Gastrocnemius medialis (tissue), 4 donors: ENCODE data around the gene NRF1. TPM values are rescaled to one million over a fixed set of nuclear protein-coding genes. Genes with fewer than 3 reads are reported as not detected.
"Not testable (repeated sequence)": the region's sequence is repeated elsewhere in the genome, so short reads cannot be mapped to it uniquely, and the experiment has no call there.

Source experiments
- ATAC-seq, 2 donors: fragments of 150-250 bp; one replicate each; pipeline ENCODE4 v1.9.1; 2016
- DNase-seq, 2 donors: peaks; one replicate each; pipeline ENCODE4 v3.0.0-alpha.2; 2019
- H3K27ac ChIP-seq, 4 donors: fragments of 200-600 bp; sonication (generic); 1 replicate in 1 of 4; 2 replicates in 3 of 4; pipeline ENCODE4 v1.5.1; 2016 to 2018; ENCODE audit warnings: mild to moderate bottlenecking in 2 of 4, moderate library complexity in 1 of 4
- H3K27me3 ChIP-seq, 3 donors: fragments of 200-600 bp; sonication (generic) in 2 of 3; 1 replicate in 1 of 3; 2 replicates in 2 of 3; pipeline versions ENCODE4 v1.5.1 to v1.6.0; 2016 to 2019; ENCODE audit warnings: mild to moderate bottlenecking in 1 of 3, moderate library complexity in 1 of 3
- H3K36me3 ChIP-seq, 2 donors: fragments of 200-600 bp; sonication (generic) in 1 of 2; one replicate each; pipeline ENCODE4 v1.5.1; 2017 to 2018
- H3K4me1 ChIP-seq, 2 donors: fragments of 200-600 bp; sonication (generic) in 1 of 2; one replicate each; pipeline ENCODE4 v1.5.1; 2016 to 2017; ENCODE audit warnings: mild to moderate bottlenecking in 2 of 2
- H3K4me3 ChIP-seq, 4 donors: fragments of 200-600 bp; sonication (generic) in 3 of 4; 1 replicate in 1 of 4; 2 replicates in 3 of 4; pipeline ENCODE4 v1.5.1; 2016 to 2019; ENCODE audit warnings: mild to moderate bottlenecking in 2 of 4
- H3K9me3 ChIP-seq, 3 donors: fragments of 200-600 bp; sonication (generic) in 2 of 3; 1 replicate in 1 of 3; 2 replicates in 2 of 3; pipeline ENCODE4 v1.5.1; 2016 to 2019
- POLR2A ChIP-seq, 2 donors: fragments of 450-650 bp; IDR thresholded peaks; one replicate each; pipeline ENCODE4 v1.6.1; 2017; ENCODE audit warnings: antibody characterized with exemption in 2 of 2, mild to moderate bottlenecking in 2 of 2, moderate library complexity in 2 of 2
- in situ Hi-C, 4 donors: fragments of 200-750 bp; cut with MboI; loops; one replicate each; pipeline versions ENCODE4 v1.15.0 to v1.8.0; 2017; ENCODE audit warnings: low sequenced_read_pairs in 4 of 4
- intact Hi-C: fragments of 100-400 bp; cut with DNase I; formaldehyde crosslinking; loops from one replicate; pipeline ENCODE4 v1.15.1; 2023; ENCODE audit warnings: low total_unique reads
- total RNA-seq, 4 donors: library from RNA; depleted of rRNA; stranded (reverse); fragments of >200 nt; gene quantifications; one replicate each; pipeline versions ENCODE4 v1.1.0 to v1.2.3, GENCODE V29; 2016
- TF ChIP-seq, protein P1 (sequence below), 5 experiments: fragments of 450-650 bp in 3 of 5; fragments of 200-600 bp in 2 of 5; sonication (generic) in 2 of 5; IDR thresholded peaks in 4 of 5; conservative IDR thresholded peaks in 1 of 5; 1 replicate in 4 of 5; 2 replicates in 1 of 5; pipeline ENCODE4 v1.5.1; 2016 to 2019; ENCODE audit warnings: antibody characterized with exemption in 5 of 5, mild to moderate bottlenecking in 3 of 5, moderate library complexity in 3 of 5

Gene NRF1
- 10 to 100 TPM; 11.3 to 26.3 (median 18.0) TPM for total RNA-seq

DNA sequence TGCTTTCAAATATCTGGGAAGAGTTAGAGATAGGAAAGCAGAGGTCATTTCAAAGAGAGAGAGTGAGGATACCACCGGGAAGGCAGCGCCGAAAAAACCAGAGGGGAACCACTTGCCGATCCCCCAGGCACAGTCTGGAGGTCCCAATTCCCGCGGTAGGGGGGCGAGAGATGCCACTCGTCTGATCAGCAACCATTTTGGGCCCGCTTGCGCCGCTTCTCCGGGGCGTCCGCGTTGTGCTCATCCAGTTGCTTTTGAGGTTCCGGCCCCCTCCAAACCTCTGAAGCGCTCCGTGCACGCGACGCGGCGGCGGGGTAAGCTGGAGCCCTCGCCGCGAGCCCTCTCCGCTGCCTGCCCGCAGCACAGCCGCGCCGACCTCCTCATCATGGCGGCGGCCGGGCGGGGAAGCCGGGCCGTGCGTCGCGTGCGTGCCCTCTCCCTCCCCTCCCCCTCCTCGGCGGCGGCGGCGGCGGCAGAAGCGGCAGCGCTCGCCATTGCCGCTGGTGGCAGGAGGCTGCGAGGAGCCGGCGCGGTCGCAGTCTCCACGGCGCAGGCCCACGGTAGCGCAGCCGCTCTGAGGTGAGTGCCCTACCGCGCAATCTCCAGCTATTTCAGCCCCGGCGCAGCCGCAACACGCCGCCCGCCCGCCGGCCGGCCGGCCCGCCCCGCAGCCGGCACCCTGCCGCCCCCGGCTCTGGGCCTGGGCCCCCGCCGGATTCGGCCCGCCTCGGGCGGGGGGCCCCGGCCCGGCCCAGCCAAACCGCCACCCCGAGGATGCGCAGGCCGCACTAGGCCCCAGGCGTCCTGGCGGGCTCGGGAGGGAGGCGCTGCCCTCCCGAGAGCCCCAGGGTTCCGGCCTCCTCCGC lies at the start of gene NRF1:
Gene NRF1, plus strand, starts transcription at position 475 of the 866 bp plus-strand sequence. CDS start 45,632 bp downstream, outside the sequence.
- H3K9me3 ChIP-seq: no peaks in the 10 kb centered on the region
- H3K4me1 ChIP-seq: peaks cover 20 to 25% of the 10 kb centered on the region in 2 donors
- H3K27me3 ChIP-seq: no peaks in the 10 kb centered on the region
- intact Hi-C loops (loop anchor here (1.0 to 10.0 kb wide), 5 partner anchors 214 to 1077 kb away; partner anchors contain the start of gene AHCYL2), in situ Hi-C loops (no loop called here)
- H3K36me3 ChIP-seq: no peaks in the 10 kb centered on the region
- H3K27ac ChIP-seq: peak within 1 kb of the TSS; percentile 91 to 97 (median 94)
- ATAC-seq (peak; percentile 88 to 89), DNase-seq (peak; percentile 82 to 89)
- peak; percentile 77 to 81 for TF ChIP-seq POLR2A (IDR thresholded peaks at IDR 0.05)
- TF ChIP-seq, protein P1, sequence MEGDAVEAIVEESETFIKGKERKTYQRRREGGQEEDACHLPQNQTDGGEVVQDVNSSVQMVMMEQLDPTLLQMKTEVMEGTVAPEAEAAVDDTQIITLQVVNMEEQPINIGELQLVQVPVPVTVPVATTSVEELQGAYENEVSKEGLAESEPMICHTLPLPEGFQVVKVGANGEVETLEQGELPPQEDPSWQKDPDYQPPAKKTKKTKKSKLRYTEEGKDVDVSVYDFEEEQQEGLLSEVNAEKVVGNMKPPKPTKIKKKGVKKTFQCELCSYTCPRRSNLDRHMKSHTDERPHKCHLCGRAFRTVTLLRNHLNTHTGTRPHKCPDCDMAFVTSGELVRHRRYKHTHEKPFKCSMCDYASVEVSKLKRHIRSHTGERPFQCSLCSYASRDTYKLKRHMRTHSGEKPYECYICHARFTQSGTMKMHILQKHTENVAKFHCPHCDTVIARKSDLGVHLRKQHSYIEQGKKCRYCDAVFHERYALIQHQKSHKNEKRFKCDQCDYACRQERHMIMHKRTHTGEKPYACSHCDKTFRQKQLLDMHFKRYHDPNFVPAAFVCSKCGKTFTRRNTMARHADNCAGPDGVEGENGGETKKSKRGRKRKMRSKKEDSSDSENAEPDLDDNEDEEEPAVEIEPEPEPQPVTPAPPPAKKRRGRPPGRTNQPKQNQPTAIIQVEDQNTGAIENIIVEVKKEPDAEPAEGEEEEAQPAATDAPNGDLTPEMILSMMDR (IDR thresholded peaks at IDR 0.05 in 4 of 5, conservative IDR thresholded peaks at IDR 0.05 in 1 of 5): peak in 2 of 5 experiments; percentile 29 to 43
- H3K4me3 ChIP-seq: peak within 1 kb of the TSS; percentile 75 to 91 (median 80)

DNA sequence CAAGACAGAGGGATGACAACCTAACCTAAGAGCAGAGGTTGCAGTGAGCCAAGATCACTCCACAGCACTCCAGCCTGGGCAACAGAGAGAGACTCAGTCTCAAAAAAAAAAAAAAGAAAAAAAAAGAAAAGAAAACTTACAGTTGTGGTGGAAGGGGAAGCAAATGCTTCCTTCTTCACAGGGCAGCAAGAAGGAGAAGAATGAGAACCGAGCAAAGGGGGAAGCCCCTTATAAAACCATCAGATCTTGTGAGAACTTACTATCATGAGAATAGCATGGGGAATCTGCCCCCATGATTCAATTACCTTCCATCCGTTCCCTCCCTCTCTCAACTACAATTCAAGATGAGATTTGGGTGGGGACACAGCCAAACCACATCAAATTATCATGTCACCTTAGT lies 45.2 kb upstream of the NRF1 start:
- H3K9me3 ChIP-seq, H3K4me1 ChIP-seq, in situ Hi-C loops, H3K36me3 ChIP-seq, H3K27me3 ChIP-seq, ATAC-seq, DNase-seq, intact Hi-C loops, H3K4me3 ChIP-seq, H3K27ac ChIP-seq: not testable (repeated sequence)

DNA sequence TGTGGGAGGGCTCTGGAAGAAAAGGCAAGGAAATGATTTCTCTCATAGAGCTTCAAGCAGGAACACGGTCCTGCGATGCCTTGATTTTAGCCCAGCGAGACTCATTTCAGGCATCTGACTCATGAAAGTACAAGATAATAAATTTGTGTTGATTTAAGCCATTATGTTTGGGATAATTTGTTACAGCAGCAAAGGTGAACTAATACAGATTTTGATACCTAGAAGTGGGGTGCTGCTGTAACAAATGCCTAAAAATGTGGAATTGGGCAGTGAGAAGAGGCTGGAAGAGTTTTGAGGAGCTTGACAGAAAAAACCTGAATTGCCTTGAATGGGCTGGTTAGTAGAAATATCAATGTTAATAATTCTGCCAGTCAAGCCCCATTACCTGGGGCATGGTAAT lies 44.1 kb upstream of the NRF1 start:
- no peak overlapping the region for H3K4me3 ChIP-seq
- H3K27ac ChIP-seq: no peak overlapping the region
- no peaks in the 10 kb centered on the region for H3K9me3 ChIP-seq
- intact Hi-C loops: no loop called here
- H3K4me1 ChIP-seq: no peaks in the 10 kb centered on the region
- DNase-seq: no peak
- in situ Hi-C loops: no loop called here
- ATAC-seq: no peak
- TF ChIP-seq, protein P1 (IDR thresholded peaks at IDR 0.05 in 4 of 5, conservative IDR thresholded peaks at IDR 0.05 in 1 of 5): no peak
- no peak for TF ChIP-seq POLR2A (IDR thresholded peaks at IDR 0.05)
- no peaks in the 10 kb centered on the region for H3K36me3 ChIP-seq
- H3K27me3 ChIP-seq: no peaks in the 10 kb centered on the region

DNA sequence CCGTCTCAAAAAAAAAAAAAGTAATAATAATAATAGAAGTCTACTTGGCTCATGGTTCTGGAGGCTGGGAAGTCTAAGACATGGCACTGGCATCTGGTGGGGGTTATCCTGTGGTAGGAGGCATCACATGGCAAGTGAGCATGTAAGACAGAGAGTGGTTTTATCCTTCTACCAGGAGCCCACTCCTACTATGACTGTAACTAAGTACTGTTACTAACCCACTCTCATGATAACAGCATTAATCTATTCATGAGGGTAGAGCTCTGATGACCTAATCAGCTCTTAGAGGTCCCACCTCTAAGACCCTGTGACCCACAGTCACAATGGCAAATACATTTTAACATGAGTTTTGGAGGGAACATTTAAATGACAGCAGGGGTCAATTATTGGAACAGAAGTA lies 43.3 kb upstream of the NRF1 start:
- intact Hi-C loops (no loop called here), in situ Hi-C loops (no loop called here)
- Histone ChIP-seq H3K4me1 (no peaks in the 10 kb centered on the region), H3K36me3 (no peaks in the 10 kb centered on the region), H3K27ac (no peak overlapping the region), H3K9me3 (no peaks in the 10 kb centered on the region), H3K4me3 (no peak overlapping the region), H3K27me3 (no peaks in the 10 kb centered on the region)
- DNase-seq: no peak
- TF ChIP-seq, protein P1 (IDR thresholded peaks at IDR 0.05 in 4 of 5, conservative IDR thresholded peaks at IDR 0.05 in 1 of 5): no peak
- no peak for TF ChIP-seq POLR2A (IDR thresholded peaks at IDR 0.05)
- no peak for ATAC-seq

DNA sequence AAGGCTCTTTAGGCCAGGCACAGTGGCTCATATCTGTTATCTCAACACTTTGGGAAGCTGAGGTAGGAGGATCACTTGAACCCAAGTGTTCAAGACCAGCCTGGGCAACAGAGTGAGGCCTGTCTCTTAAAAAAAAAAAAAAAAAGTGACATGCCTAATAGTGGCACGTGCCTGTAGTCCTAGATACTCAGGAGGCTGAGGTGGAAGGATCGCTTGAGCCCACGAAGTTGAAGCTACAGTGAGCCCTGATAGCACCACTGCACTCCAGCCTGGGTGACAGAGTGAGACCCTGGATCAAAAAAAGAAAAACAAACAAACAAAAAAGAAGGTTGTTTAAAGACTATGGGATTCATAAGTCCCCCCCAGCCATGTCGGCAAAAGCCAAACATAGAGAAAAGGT lies 42.2 kb upstream of the NRF1 start:
- intact Hi-C loops (no loop called here), in situ Hi-C loops (no loop called here)
- Histone ChIP-seq H3K36me3 (no peaks in the 10 kb centered on the region), H3K27ac (no peak overlapping the region), H3K4me3 (no peak overlapping the region), H3K27me3 (no peaks in the 10 kb centered on the region), H3K4me1 (peaks cover 0 to 2% of the 10 kb centered on the region in 2 donors), H3K9me3 (no peaks in the 10 kb centered on the region)
- no peak for TF ChIP-seq POLR2A (IDR thresholded peaks at IDR 0.05)
- TF ChIP-seq, protein P1 (IDR thresholded peaks at IDR 0.05 in 4 of 5, conservative IDR thresholded peaks at IDR 0.05 in 1 of 5): no peak
- no peak for ATAC-seq
- no peak for DNase-seq
